Right atrium auricular region (tissue), 2 donors: ENCODE data around the gene HIGD2B. TPM values are rescaled to one million over a fixed set of nuclear protein-coding genes. Genes with fewer than 3 reads are reported as not detected.

Experiments
- DNase-seq: peaks from one replicate; pipeline ENCODE4 v3.0.0-alpha.2; 2019; ENCODE audit warnings: low spot score
- H3K27ac ChIP-seq, 2 donors: fragments of 200-600 bp; sonication (generic); 1 replicate in 1 of 2; 2 replicates in 1 of 2; pipeline ENCODE4 v1.5.1; 2016 to 2019
- H3K27me3 ChIP-seq, 2 donors: fragments of 200-600 bp; sonication (generic); one replicate each; pipeline versions ENCODE4 v1.5.1 to v1.6.0; 2017 to 2019
- H3K36me3 ChIP-seq: fragments of 200-600 bp; sonication (generic); one replicate; pipeline ENCODE4 v1.5.1; 2016
- H3K4me1 ChIP-seq, 2 donors: fragments of 200-600 bp; sonication (generic); one replicate each; pipeline versions ENCODE4 v1.5.1 to v1.6.0; 2017 to 2019
- H3K4me3 ChIP-seq, 2 donors: fragments of 200-600 bp; sonication (generic); 1 replicate in 1 of 2; 2 replicates in 1 of 2; pipeline ENCODE4 v1.5.1; 2017 to 2019; ENCODE audit warnings: mild to moderate bottlenecking in 1 of 2, moderate library complexity in 1 of 2
- H3K9me3 ChIP-seq, 2 donors: fragments of 200-600 bp; sonication (generic); one replicate each; pipeline ENCODE4 v1.5.1; 2019
- CTCF ChIP-seq, 2 donors: fragments of 200-600 bp; sonication (generic); IDR thresholded peaks; one replicate each; pipeline ENCODE4 v1.5.1; 2019; ENCODE audit warnings: antibody characterized with exemption in 2 of 2
- total RNA-seq, 2 donors: library from RNA; depleted of rRNA; stranded (reverse); fragments of >200 nt; gene quantifications; one replicate each; pipeline ENCODE4 v1.1.0, GENCODE V29; 2016

The HIGD2B gene
- total RNA-seq, 2 donors from 2014 or later, result not detected

- TF ChIP-seq CTCF (IDR thresholded peaks at IDR 0.05), result no peak
- DNase-seq, result no peak
- H3K36me3 ChIP-seq, result no peaks in the 10 kb centered on the region
- H3K27me3 ChIP-seq, result no peaks in the 10 kb centered on the region
- no peak overlapping the region for H3K27ac ChIP-seq
- H3K4me3 ChIP-seq, result no peak overlapping the region
- no peaks in the 10 kb centered on the region for H3K9me3 ChIP-seq
- H3K4me1 ChIP-seq, result no peaks in the 10 kb centered on the region
These were observed 20.3 kb upstream of the HIGD2B start for GRCh38 chr15:72706266-72706665.

- Histone ChIP-seq H3K9me3 (no peaks in the 10 kb centered on the region), H3K27ac (no peak overlapping the region), H3K4me1 (no peaks in the 10 kb centered on the region), H3K4me3 (no peak overlapping the region), H3K27me3 (no peaks in the 10 kb centered on the region), H3K36me3 (no peaks in the 10 kb centered on the region)
- DNase-seq, result no peak
- TF ChIP-seq CTCF (IDR thresholded peaks at IDR 0.05), result no peak
These were observed 14.1 kb upstream of the HIGD2B start for GRCh38 chr15:72700076-72700475.

GRCh38 chr15:72698938-72699337 lies 13.0 kb upstream of the HIGD2B start:
- Histone ChIP-seq H3K4me3 (no peak overlapping the region), H3K27ac (no peak overlapping the region), H3K9me3 (no peaks in the 10 kb centered on the region), H3K36me3 (no peaks in the 10 kb centered on the region), H3K27me3 (no peaks in the 10 kb centered on the region), H3K4me1 (no peaks in the 10 kb centered on the region)
- no peak for TF ChIP-seq CTCF (IDR thresholded peaks at IDR 0.05)
- DNase-seq, result no peak

GRCh38 chr15:72690938-72691337 lies 5.0 kb upstream of the HIGD2B start:
- no peak overlapping the region for H3K27ac ChIP-seq
- no peak overlapping the region for H3K4me3 ChIP-seq
- TF ChIP-seq CTCF (IDR thresholded peaks at IDR 0.05), result no peak
- no peaks in the 10 kb centered on the region for H3K27me3 ChIP-seq
- DNase-seq, result no peak
- no peaks in the 10 kb centered on the region for H3K4me1 ChIP-seq
- no peaks in the 10 kb centered on the region for H3K36me3 ChIP-seq
- no peaks in the 10 kb centered on the region for H3K9me3 ChIP-seq

- H3K4me1 ChIP-seq, result no peaks in the 10 kb centered on the region
- no peaks in the 10 kb centered on the region for H3K27me3 ChIP-seq
- H3K4me3 ChIP-seq, result no peak overlapping the region
- H3K9me3 ChIP-seq, result no peaks in the 10 kb centered on the region
- no peak for TF ChIP-seq CTCF (IDR thresholded peaks at IDR 0.05)
- DNase-seq, result no peak
- H3K36me3 ChIP-seq, result no peaks in the 10 kb centered on the region
- no peak overlapping the region for H3K27ac ChIP-seq
These were observed 2.7 kb upstream of the HIGD2B start for GRCh38 chr15:72688697-72689096.

GRCh38 chr15:72685301-72685924 lies 569 bp downstream of the HIGD2B start:
- Histone ChIP-seq H3K4me1 (no peaks in the 10 kb centered on the region), H3K27me3 (no peaks in the 10 kb centered on the region), H3K9me3 (no peaks in the 10 kb centered on the region), H3K36me3 (no peaks in the 10 kb centered on the region), H3K4me3 (peak overlapping the region; percentile 59 to 68), H3K27ac (peak overlapping the region; percentile 84 to 89)
- DNase-seq, result no peak
- no peak for TF ChIP-seq CTCF (IDR thresholded peaks at IDR 0.05)
